Hematopoietic multipotent progenitor cell (in vitro differentiated cells): ENCODE results near the gene SLC6A1. TPM values are rescaled to one million over a fixed set of nuclear protein-coding genes. Genes with fewer than 3 reads are reported as not detected.

ENCODE experiments used
- DNase-seq, 3 donors: peaks; one replicate each; pipeline ENCODE4 v3.0.0-alpha.2; 2011 to 2015; ENCODE audit warnings: low read depth in 2 of 3, low spot score in 2 of 3
- total RNA-seq: library from RNA; depleted of rRNA; stranded (reverse); fragments of >200 nt; gene quantifications from one replicate; pipeline ENCODE4 v1.2.3, GENCODE V29; 2012

The SLC6A1 gene
- total RNA-seq, 1 donor: under 0.01 TPM

- no peak for DNase-seq
These were observed 24.1 kb upstream of the SLC6A1 start for GRCh38 chr3:10968401-10968800.

- no peak for DNase-seq
These were observed 22.1 kb upstream of the SLC6A1 start for GRCh38 chr3:10970306-10970960.

GRCh38 chr3:10972072-10972782 is 20.3 kb upstream of the SLC6A1 start:
- no peak for DNase-seq

- no peak for DNase-seq
These were observed 19.4 kb upstream of the SLC6A1 start for GRCh38 chr3:10973046-10973595.

- DNase-seq: no peak
These were observed 18.4 kb upstream of the SLC6A1 start for GRCh38 chr3:10974131-10974530.

- no peak for DNase-seq
These were observed 17.7 kb upstream of the SLC6A1 start for GRCh38 chr3:10974746-10975375.

GRCh38 chr3:10975695-10976234 is 16.8 kb upstream of the SLC6A1 start:
- DNase-seq: no peak

- no peak for DNase-seq
These were observed 15.8 kb upstream of the SLC6A1 start for GRCh38 chr3:10976770-10977169.

- DNase-seq: no peak
These were observed 14.5 kb upstream of the SLC6A1 start for GRCh38 chr3:10977892-10978510.

GRCh38 chr3:10978956-10979355 is 13.6 kb upstream of the SLC6A1 start:
- no peak for DNase-seq

GRCh38 chr3:10980312-10980711 is 12.2 kb upstream of the SLC6A1 start:
- no peak for DNase-seq

- no peak for DNase-seq
These were observed 11.5 kb upstream of the SLC6A1 start for GRCh38 chr3:10981031-10981430.

- DNase-seq: no peak
These were observed 10.6 kb upstream of the SLC6A1 start for GRCh38 chr3:10981961-10982360.

- DNase-seq: no peak
These were observed 9.8 kb upstream of the SLC6A1 start for GRCh38 chr3:10982782-10983181.

GRCh38 chr3:10983219-10983916 is 9.2 kb upstream of the SLC6A1 start:
- peak in 2 of 3 donors; percentile 11 to 36 for DNase-seq

GRCh38 chr3:10984371-10984896 is 8.1 kb upstream of the SLC6A1 start:
- no peak for DNase-seq

GRCh38 chr3:10985181-10985580 is 7.4 kb upstream of the SLC6A1 start:
- no peak for DNase-seq

GRCh38 chr3:10986592-10986991 is 6.0 kb upstream of the SLC6A1 start:
- DNase-seq: no peak

GRCh38 chr3:10988001-10988665 is 4.4 kb upstream of the SLC6A1 start:
- DNase-seq: no peak
